ENCODE measurements around the gene NDUFAF2.

GRCh38 chr5:61137835-61138234 lies 192.8 kb downstream of the NDUFAF2 start:
- no peak for TF ChIP-seq CTCF (IDR thresholded peaks at IDR 0.05; ENCODE audit: insufficient read depth, low read depth, low read length)
- TF ChIP-seq EZH2 (IDR thresholded peaks at IDR 0.05; ENCODE audit: insufficient read depth, low read length) = no peak
